Endothelial cell of umbilical vein (primary cell): ENCODE results near the gene LAMA4. TPM values are rescaled to one million over a fixed set of nuclear protein-coding genes. Genes with fewer than 3 reads are reported as not detected.

Experiments used
- BruUV-seq: library from RNA; stranded (reverse); fragments of 400-500 nt; replicated peaks from 2 replicates; lab custom pipeline; 2021; lab: Mats Ljungman, UMichigan
- CTCF ChIA-PET: fragments of 300-600, 350-600 bp; sonication (Branson Sonifier 250); formaldehyde crosslinking; loops from one replicate; lab custom pipeline; 2021; ENCODE audit warnings: antibody characterized with exemption, inconsistent platforms; lab: Charles Lee
- POLR2A ChIA-PET: fragments of 300-600, 350-600 bp; sonication (Branson Sonifier 250); formaldehyde crosslinking; loops from one replicate; lab custom pipeline; 2021; ENCODE audit warnings: antibody characterized with exemption, inconsistent platforms; lab: Charles Lee
- DNase-seq: peaks from one replicate; pipeline ENCODE4 v3.0.0-alpha.2; 2011; ENCODE audit warnings: low read depth, low spot score
- FAIRE-seq: peaks from 2 replicates; lab custom pipeline; 2011; peaks lifted over from hg19 to GRCh38; lab: Jason Lieb, UNC
- H2AFZ ChIP-seq: 2 replicates; pipeline ENCODE4 v1.6.0; 2012; ENCODE audit warnings: low read depth, low read length, control low read depth, inconsistent platforms
- H3K27ac ChIP-seq: 2 replicates; pipeline ENCODE4 v1.5.1; 2011; ENCODE audit warnings: low read depth, mild to moderate bottlenecking, control low read depth, low read length, moderate library complexity; ENCODE audit not compliant: insufficient read depth
- H3K27me3 ChIP-seq, 2 experiments: 2 replicates each; pipeline versions ENCODE4 v1.6.0 to v1.6.1; 2011; ENCODE audit warnings: low read length in 2 of 2, mixed read lengths in 1 of 2; ENCODE audit not compliant: control insufficient read depth in 2 of 2, insufficient read depth in 2 of 2
- H3K36me3 ChIP-seq, 2 experiments: 2 replicates in 1 of 2; 3 replicates in 1 of 2; pipeline ENCODE4 v1.5.1; 2011; ENCODE audit warnings: low read length in 2 of 2, mild to moderate bottlenecking in 1 of 2, moderate library complexity in 1 of 2; ENCODE audit not compliant: control insufficient read depth in 2 of 2, insufficient read depth in 2 of 2; ENCODE audit errors: extremely low read depth in 1 of 2
- H3K4me1 ChIP-seq: 3 replicates; pipeline ENCODE4 v1.5.1; 2011; ENCODE audit warnings: mild to moderate bottlenecking, low read length; ENCODE audit not compliant: control insufficient read depth, insufficient read depth; ENCODE audit errors: extremely low read depth
- H3K4me2 ChIP-seq: 2 replicates; pipeline ENCODE4 v1.6.1; 2011; ENCODE audit warnings: low read length, control low read depth, mixed read lengths; ENCODE audit not compliant: insufficient read depth
- H3K4me3 ChIP-seq, 3 experiments: fragments of 200-600 bp in 1 of 3; sonication (generic), shearing (Covaris generic) in 1 of 3; replicated peaks in 1 of 3; 2 replicates each; pipeline ENCODE4 v1.5.1; 2011 to 2016; ENCODE audit warnings: control low read depth in 3 of 3, low read length in 3 of 3, mild to moderate bottlenecking in 2 of 3, inconsistent platforms in 1 of 3, low read depth in 1 of 3, moderate library complexity in 1 of 3; ENCODE audit not compliant: insufficient read depth in 1 of 3
- H3K79me2 ChIP-seq: 2 replicates; pipeline ENCODE4 v1.6.0; 2012; ENCODE audit warnings: low read length, inconsistent platforms; ENCODE audit not compliant: control insufficient read depth, insufficient read depth
- H3K9ac ChIP-seq: replicated peaks from 2 replicates; pipeline ENCODE3; 2011; ENCODE audit warnings: low read length, control low read depth; ENCODE audit not compliant: insufficient read depth; ENCODE audit errors: extremely low read depth
- H3K9me1 ChIP-seq: replicated peaks from 3 replicates; pipeline ENCODE4 v1.6.0; 2011; ENCODE audit warnings: mild to moderate bottlenecking, low read length; ENCODE audit not compliant: control insufficient read depth, insufficient read depth; ENCODE audit errors: extremely low read depth
- H3K9me3 ChIP-seq: replicated peaks from 2 replicates; pipeline ENCODE4 v1.5.1; 2012; ENCODE audit warnings: low read length, inconsistent platforms; ENCODE audit not compliant: control insufficient read depth, insufficient read depth
- H4K20me1 ChIP-seq: replicated peaks from 2 replicates; pipeline ENCODE3; 2011; ENCODE audit warnings: mild to moderate bottlenecking, low read length; ENCODE audit not compliant: control insufficient read depth, insufficient read depth; ENCODE audit errors: extremely low read depth
- CTCF ChIP-seq, 2 donors: IDR thresholded peaks; 1 replicate in 1 of 2; 2 replicates in 1 of 2; pipeline ENCODE4 v1.5.1; 2011; ENCODE audit warnings: low read length in 2 of 2, mild to moderate bottlenecking in 2 of 2, moderate library complexity in 2 of 2, control low read depth in 1 of 2, inconsistent platforms in 1 of 2, low read depth in 1 of 2; ENCODE audit not compliant: insufficient read depth in 1 of 2; ENCODE audit errors: extremely low read depth in 1 of 2
- EZH2 ChIP-seq: IDR thresholded peaks from 2 replicates; pipeline ENCODE4 v1.6.1; 2012; ENCODE audit warnings: borderline replicate concordance, low read depth, mild to moderate bottlenecking, moderate library complexity, low read length, inconsistent platforms; ENCODE audit not compliant: severe bottlenecking
- FOS ChIP-seq: IDR thresholded peaks from 2 replicates; pipeline ENCODE4 v1.6.1; 2011; ENCODE audit warnings: mild to moderate bottlenecking, low read length, moderate library complexity, borderline replicate concordance; ENCODE audit not compliant: insufficient read depth
- GATA2 ChIP-seq: IDR thresholded peaks from 2 replicates; pipeline ENCODE4 v1.7.0; 2011; ENCODE audit warnings: low read depth, mild to moderate bottlenecking, moderate library complexity, mixed read lengths, low read length; ENCODE audit not compliant: insufficient read length, insufficient read depth
- JUN ChIP-seq: IDR thresholded peaks from 2 replicates; pipeline ENCODE4 v1.6.1; 2011; ENCODE audit warnings: borderline replicate concordance, low read depth; ENCODE audit not compliant: insufficient read length, insufficient read depth
- MAX ChIP-seq: IDR thresholded peaks from 2 replicates; pipeline ENCODE4 v1.6.1; 2011; ENCODE audit not compliant: insufficient read depth, insufficient read length
- MYC ChIP-seq: IDR thresholded peaks from one replicate; pipeline ENCODE4 v1.6.1; 2011; ENCODE audit warnings: mild to moderate bottlenecking, low read depth, low read length
- POLR2A ChIP-seq: IDR thresholded peaks from 2 replicates; pipeline ENCODE4 v1.6.1; 2012; ENCODE audit warnings: low read depth, mild to moderate bottlenecking, control low read depth, low read length
- POLR2AphosphoS5 ChIP-seq: IDR thresholded peaks from 2 replicates; pipeline ENCODE4 v1.6.1; 2012; ENCODE audit warnings: low read depth, mild to moderate bottlenecking, control low read depth, low read length, moderate library complexity; ENCODE audit not compliant: insufficient read depth
- dilution Hi-C: fragments of 300-500 bp; cut with MboI; formaldehyde crosslinking; loops from one replicate; pipeline ENCODE4 v1.15.0; 2019; ENCODE audit warnings: low sequenced_read_pairs; ENCODE audit not compliant: extremely low pct_ligation_motif_present
- intact Hi-C: fragments of 100-400 bp; cut with micrococcal nuclease; formaldehyde crosslinking; loops from one replicate; pipeline ENCODE4 v1.10.0; 2022
- polyA plus RNA-seq, 4 experiments: library from polyadenylated mRNA; depleted of rRNA in 3 of 4; stranded (reverse) in 3 of 4; unstranded in 1 of 4; fragments of >200 nt; gene quantifications; 2 replicates each; pipeline versions ENCODE4 v1.2.1 to v1.2.3, GENCODE V29; 2011 to 2012; ENCODE audit warnings: missing spikeins in 1 of 4
- total RNA-seq: library from RNA; stranded (reverse); gene quantifications from 2 replicates; pipeline ENCODE4 v1.2.3, GENCODE V29; 2021

Gene LAMA4
- total and polyA plus RNA-seq, 2 donors (not counting 3 experiments of a cell fraction or from before 2014, with no cell fraction given), result 384 to 629 TPM

- dilution Hi-C loops, result no loop called here
- no peak for FAIRE-seq
- POLR2A ChIA-PET, result no interaction called here
Observed at GRCh38 chr6:112283621-112284020, 29.3 kb upstream of the LAMA4 start.

More at GRCh38 chr6:112283621-112284020, 29.3 kb upstream of the LAMA4 start:
- H3K27ac ChIP-seq, result no peak overlapping the region
- peaks cover 17% of the 10 kb centered on the region for H3K4me1 ChIP-seq
- CTCF ChIA-PET, result no interaction called here
- BruUV-seq, result no TSS peak
- intact Hi-C loops, result no loop called here
- no peak overlapping the region for H3K9ac ChIP-seq
- DNase-seq, result no peak
- H3K4me2 ChIP-seq, result no peak overlapping the region
- H3K27me3 ChIP-seq, result no peaks in the 10 kb centered on the region
- H3K79me2 ChIP-seq, result no peaks in the 10 kb centered on the region
- no peaks in the 10 kb centered on the region for H4K20me1 ChIP-seq
- H3K9me3 ChIP-seq, result no peaks in the 10 kb centered on the region
- H3K4me3 ChIP-seq, result no peak overlapping the region
- H2AFZ ChIP-seq, result no peak overlapping the region
- TF ChIP-seq POLR2A (no peak), JUN (no peak), GATA2 (no peak), MYC (no peak), CTCF (IDR thresholded peaks at IDR 0.05; ENCODE audit: extremely low read depth in 1 of 2, insufficient read depth in 1 of 2, low read depth in 1 of 2, low read length in 2 of 2) (no peak), EZH2 (no peak), FOS (no peak), POLR2AphosphoS5 (no peak), MAX (no peak)
- H3K9me1 ChIP-seq, result no peaks in the 10 kb centered on the region
- H3K36me3 ChIP-seq, result no peaks in the 10 kb centered on the region
